IMR-90 (cell line): ENCODE results near the gene RBMS3. TPM values are rescaled to one million over a fixed set of nuclear protein-coding genes. Genes with fewer than 3 reads are reported as not detected.

ENCODE experiments used
- ATAC-seq: fragments of 200-7000 bp; cut with Tn5 transposase; 2 replicates; pipeline ENCODE4 v1.9.1; 2020; ENCODE audit warnings: low read depth, mild to moderate bottlenecking, moderate library complexity
- BruUV-seq: library from RNA; stranded (reverse); fragments of 400-500 nt; replicated peaks from 2 replicates; lab custom pipeline; 2021; lab: Mats Ljungman, UMichigan
- CTCF ChIA-PET: fragments of 300-600 bp; formaldehyde crosslinking; extraction: SDS; loops from one replicate; lab custom pipeline; 2021; ENCODE audit warnings: antibody characterized with exemption; lab: Yijun Ruan, JAX
- POLR2A ChIA-PET: fragments of 300-600 bp; sonication (Branson Sonifier 250); formaldehyde crosslinking; loops from one replicate; lab custom pipeline; 2022; ENCODE audit warnings: antibody characterized with exemption; ENCODE audit not compliant: unreplicated experiment; lab: Charles Lee
- DNase-seq: peaks from one replicate; pipeline ENCODE4 v3.0.0; 2013
- H2AFZ ChIP-seq: replicated peaks from 2 replicates; pipeline ENCODE3; 2013; ENCODE audit warnings: low read length, mild to moderate bottlenecking; ENCODE audit not compliant: poor library complexity
- H2AK5ac ChIP-seq: 2 replicates; pipeline ENCODE4 v1.6.1; 2013; ENCODE audit warnings: low read depth, low read length, inconsistent platforms
- H2AK9ac ChIP-seq: replicated peaks from 2 replicates; pipeline ENCODE3; 2013; ENCODE audit warnings: mild to moderate bottlenecking, low read depth, low read length, moderate library complexity; ENCODE audit not compliant: poor library complexity
- H2BK120ac ChIP-seq: 2 replicates; pipeline ENCODE4 v1.6.1; 2013; ENCODE audit warnings: low read depth, low read length, inconsistent platforms
- H2BK15ac ChIP-seq: 3 replicates; pipeline ENCODE4 v1.6.1; 2013; ENCODE audit warnings: low read depth, low read length, inconsistent platforms
- H2BK20ac ChIP-seq: 2 replicates; pipeline ENCODE4 v1.6.1; 2013; ENCODE audit warnings: low read depth, mild to moderate bottlenecking, inconsistent platforms, low read length, moderate library complexity
- H2BK5ac ChIP-seq: 2 replicates; pipeline ENCODE4 v1.6.1; 2013; ENCODE audit warnings: mild to moderate bottlenecking, low read depth, low read length, inconsistent platforms; ENCODE audit not compliant: poor library complexity, severe bottlenecking
- H3K14ac ChIP-seq: replicated peaks from 2 replicates; pipeline ENCODE4 v1.6.1; 2013; ENCODE audit warnings: low read depth, low read length, inconsistent platforms
- H3K18ac ChIP-seq: 2 replicates; pipeline ENCODE4 v1.6.1; 2013; ENCODE audit warnings: low read depth, low read length, control low read depth
- H3K23ac ChIP-seq: 2 replicates; pipeline ENCODE4 v1.6.1; 2013; ENCODE audit warnings: low read depth, low read length, inconsistent platforms
- H3K27ac ChIP-seq: 2 replicates; pipeline ENCODE4 v1.5.1; 2013; ENCODE audit warnings: mild to moderate bottlenecking, control low read depth, low read length; ENCODE audit not compliant: insufficient read depth
- H3K27me3 ChIP-seq: 2 replicates; pipeline ENCODE4 v1.6.1; 2013; ENCODE audit warnings: low read length; ENCODE audit not compliant: control insufficient read depth, insufficient read depth
- H3K36me3 ChIP-seq: 2 replicates; pipeline ENCODE4 v1.6.1; 2013; ENCODE audit warnings: low read length, mixed read lengths; ENCODE audit not compliant: control insufficient read depth, insufficient read depth
- H3K4ac ChIP-seq: 2 replicates; pipeline ENCODE4 v1.6.1; 2013; ENCODE audit warnings: low read depth, low read length, inconsistent platforms
- H3K4me1 ChIP-seq: 2 replicates; pipeline ENCODE4 v1.6.1; 2013; ENCODE audit warnings: low read length, mixed read lengths; ENCODE audit not compliant: control insufficient read depth, insufficient read depth
- H3K4me2 ChIP-seq: 2 replicates; pipeline ENCODE4 v1.6.1; 2013; ENCODE audit warnings: low read depth, mild to moderate bottlenecking, control low read depth, low read length, moderate library complexity
- H3K4me3 ChIP-seq: 2 replicates; pipeline ENCODE4 v1.5.1; 2013; ENCODE audit warnings: low read depth, mild to moderate bottlenecking, control low read depth, low read length, moderate library complexity; ENCODE audit not compliant: insufficient read depth
- H3K56ac ChIP-seq: 2 replicates; pipeline ENCODE4 v1.6.1; 2013; ENCODE audit warnings: low read length, inconsistent platforms; ENCODE audit not compliant: insufficient read depth; ENCODE audit errors: extremely low read depth
- H3K79me1 ChIP-seq, 2 experiments: 2 replicates each; pipeline ENCODE4 v1.6.1; 2013; ENCODE audit warnings: low read length in 2 of 2, inconsistent platforms in 1 of 2, low read depth in 1 of 2
- H3K9ac ChIP-seq: 2 replicates; pipeline ENCODE4 v1.6.1; 2013; ENCODE audit warnings: low read depth, low read length, control low read depth
- H3K9me1 ChIP-seq: 2 replicates; pipeline ENCODE4 v1.6.1; 2013; ENCODE audit warnings: low read length, inconsistent platforms; ENCODE audit not compliant: insufficient read depth
- H3K9me3 ChIP-seq: 2 replicates; pipeline ENCODE4 v1.6.1; 2013; ENCODE audit warnings: low read length; ENCODE audit not compliant: control insufficient read depth, insufficient read depth
- H4K20me1 ChIP-seq: 2 replicates; pipeline ENCODE4 v1.6.1; 2013; ENCODE audit warnings: low read length, inconsistent platforms; ENCODE audit not compliant: insufficient read depth
- H4K5ac ChIP-seq: 2 replicates; pipeline ENCODE4 v1.6.1; 2013; ENCODE audit warnings: mild to moderate bottlenecking, low read depth, low read length, control low read depth
- H4K8ac ChIP-seq, 2 experiments: 2 replicates each; pipeline ENCODE4 v1.6.1; 2013; ENCODE audit warnings: low read depth in 2 of 2, low read length in 2 of 2, control low read depth in 1 of 2, inconsistent platforms in 1 of 2
- H4K91ac ChIP-seq: 2 replicates; pipeline ENCODE4 v1.6.1; 2013; ENCODE audit warnings: low read depth, low read length, inconsistent platforms; ENCODE audit not compliant: insufficient read depth
- CEBPB ChIP-seq: IDR thresholded peaks from 2 replicates; pipeline ENCODE4 v1.6.1; 2012; ENCODE audit warnings: low read depth, low read length, improper control_type of control experiment
- CHD1 ChIP-seq: IDR thresholded peaks from 2 replicates; pipeline ENCODE4 v1.6.1; 2012; ENCODE audit warnings: low read depth, low read length, improper control_type of control experiment
- MXI1 ChIP-seq: IDR thresholded peaks from 2 replicates; pipeline ENCODE4 v1.6.1; 2012; ENCODE audit warnings: low read depth, mild to moderate bottlenecking, low read length, moderate library complexity, borderline replicate concordance
- SMC3 ChIP-seq: fragments of 150-350 bp; IDR thresholded peaks from 2 replicates; pipeline ENCODE4 v1.6.1; 2016; ENCODE audit warnings: low read depth, mild to moderate bottlenecking, antibody characterized with exemption, low read length, moderate library complexity
- WGBS, 2 experiments: methylation state at CpG; one replicate each; pipeline versions ENCODE4 v1.1.5 to v1.1.7; 2013; ENCODE audit warnings: missing lambda C conversion rate in 2 of 2; ENCODE audit not compliant: insufficient read length in 1 of 2; ENCODE audit errors: extremely low coverage in 2 of 2; 5-methylcytosine and 5-hydroxymethylcytosine counted together
- dilution Hi-C: fragments of 300-500 bp; cut with HindIII; formaldehyde crosslinking; loops from one replicate; pipeline ENCODE4 v1.14.3; 2018; ENCODE audit warnings: low sequenced_read_pairs; ENCODE audit not compliant: unreplicated experiment
- in situ Hi-C: fragments of 300-500 bp; cut with MboI; formaldehyde crosslinking; loops from 3 replicates; pipeline ENCODE4 v1.14.3; 2019; ENCODE audit warnings: low sequenced_read_pairs, inconsistent platforms, mixed read lengths
- intact Hi-C: fragments of 100-400 bp; cut with micrococcal nuclease; formaldehyde crosslinking; loops from 2 replicates; pipeline ENCODE4 v1.10.0; 2022
- polyA plus RNA-seq, 3 experiments: library from polyadenylated mRNA; depleted of rRNA; stranded (reverse); fragments of >200 nt; gene quantifications; 2 replicates each; pipeline ENCODE4 v1.2.3, GENCODE V29; 2012; ENCODE audit warnings: low replicate concordance in 1 of 3
- total RNA-seq: library from RNA; depleted of rRNA; stranded (reverse); fragments of >200 nt; gene quantifications from 2 replicates; pipeline ENCODE4 v1.2.3, GENCODE V29; 2012

Gene RBMS3
- total and polyA plus RNA-seq, 2 of the 4 experiments (the other 2 are of a cell fraction), result 15.2 to 127 TPM

GRCh38 chr3:29940759-29941323 lies 660.0 kb downstream of the RBMS3 start:
- Histone ChIP-seq H3K36me3 (peaks cover 1% of the 10 kb centered on the region; the same call in 1 of the 2 replicates), H3K27ac (no peak overlapping the region), H2AFZ (no peak overlapping the region), H3K9me3 (no peaks in the 10 kb centered on the region), H3K23ac (no peak overlapping the region), H3K4me3 (no peak overlapping the region), H3K56ac (no peak overlapping the region), H3K4me2 (no peak overlapping the region), H4K91ac (no peak overlapping the region), H2BK5ac (no peak overlapping the region), H2BK15ac (no peak overlapping the region), H3K18ac (no peak overlapping the region), H3K14ac (no peak overlapping the region), H3K9ac (no peak overlapping the region), H2BK20ac (no peak overlapping the region), H3K27me3 (no peaks in the 10 kb centered on the region), H3K4ac (no peak overlapping the region), H2AK9ac (no peak overlapping the region), H4K8ac (no peak overlapping the region), H2AK5ac (no peak overlapping the region), H3K9me1 (peaks cover 3% of the 10 kb centered on the region), H3K79me1 (peaks cover 0 to 3% of the 10 kb centered on the region in 2 experiments; a peak in 1 of 4 replicates), H2BK120ac (no peak overlapping the region), H4K5ac (no peak overlapping the region), H3K4me1 (no peaks in the 10 kb centered on the region), H4K20me1 (no peaks in the 10 kb centered on the region)
- BruUV-seq, result no TSS peak
- dilution Hi-C loops, result no loop called here
- intact Hi-C loops, result no loop called here
- ChIA-PET POLR2A (no interaction called here), CTCF (interaction anchor here (1.3 kb wide), 1 partner anchor 11 kb away, joined by 3 read pairs; no protein-coding TSS in a partner anchor)
- in situ Hi-C loops, result no loop called here
- no CpG with 5 or more reads among the region's 1 CpG for WGBS, 2 experiments
- DNase-seq (no peak), ATAC-seq (no peak)
- no peak for TF ChIP-seq SMC3
- TF ChIP-seq CEBPB, result no peak
- TF ChIP-seq MXI1, result no peak
- no peak for TF ChIP-seq CHD1
